Measurements from ENCODE around the gene RANGRF.

GRCh38 chr17:8272421-8272820 lies 16.0 kb upstream of the RANGRF start:
- TF ChIP-seq POLR2AphosphoS5 (IDR thresholded peaks at IDR 0.05; ENCODE audit: low read depth, low read length) (no peak), SIN3A (IDR thresholded peaks at IDR 0.05; ENCODE audit: borderline replicate concordance, insufficient read depth, low read length) (no peak), TAF1 (IDR thresholded peaks at IDR 0.05; ENCODE audit: borderline replicate concordance, insufficient read depth, low read length) (no peak)
